Keratinocyte (primary cell): ENCODE results near the gene TPRG1L. TPM values are rescaled to one million over a fixed set of nuclear protein-coding genes. Genes with fewer than 3 reads are reported as not detected.

Experiments used
- DNase-seq: peaks from one replicate; pipeline ENCODE4 v3.0.0-alpha.2; 2011; ENCODE audit warnings: low read depth, missing footprints, low spot score
- FAIRE-seq: peaks from 2 replicates; lab custom pipeline; 2011; peaks lifted over from hg19 to GRCh38; lab: Jason Lieb, UNC
- H2AFZ ChIP-seq: 2 replicates; pipeline ENCODE4 v1.6.0; 2012; ENCODE audit warnings: low read length, control low read depth, inconsistent platforms; ENCODE audit not compliant: control insufficient read depth
- H3K27ac ChIP-seq: 2 replicates; pipeline ENCODE4 v1.5.1; 2011; ENCODE audit warnings: low read length; ENCODE audit not compliant: control insufficient read depth, insufficient read depth
- H3K27me3 ChIP-seq: 3 replicates; pipeline ENCODE4 v1.6.0; 2011; ENCODE audit warnings: low read length; ENCODE audit not compliant: control insufficient read depth, insufficient read depth; ENCODE audit errors: extremely low read depth
- H3K36me3 ChIP-seq, 2 experiments: 2 replicates in 1 of 2; 3 replicates in 1 of 2; pipeline ENCODE4 v1.5.1; 2011; ENCODE audit warnings: low read length in 2 of 2, mild to moderate bottlenecking in 1 of 2; ENCODE audit not compliant: control insufficient read depth in 2 of 2, insufficient read depth in 2 of 2; ENCODE audit errors: extremely low read depth in 1 of 2
- H3K4me1 ChIP-seq: 3 replicates; pipeline ENCODE4 v1.5.1; 2011; ENCODE audit warnings: low read length; ENCODE audit not compliant: control insufficient read depth, insufficient read depth; ENCODE audit errors: extremely low read depth
- H3K4me2 ChIP-seq: 3 replicates; pipeline ENCODE4 v1.6.0; 2011; ENCODE audit warnings: low read depth, low read length; ENCODE audit not compliant: control insufficient read depth, insufficient read depth; ENCODE audit errors: extremely low read depth
- H3K4me3 ChIP-seq, 3 experiments: fragments of 200-600 bp in 1 of 3; sonication (generic) in 1 of 3; 2 replicates in 2 of 3; 3 replicates in 1 of 3; pipeline ENCODE4 v1.5.1; 2011 to 2016; ENCODE audit warnings: low read length in 3 of 3, mild to moderate bottlenecking in 3 of 3, control low read depth in 2 of 3, inconsistent platforms in 1 of 3, low read depth in 1 of 3, mixed read lengths in 1 of 3, mixed run types in 1 of 3, moderate library complexity in 1 of 3; ENCODE audit not compliant: control insufficient read depth in 2 of 3, insufficient read depth in 2 of 3; ENCODE audit errors: extremely low read depth in 1 of 3
- H3K79me2 ChIP-seq: 2 replicates; pipeline ENCODE4 v1.6.0; 2012; ENCODE audit warnings: low read length; ENCODE audit not compliant: control insufficient read depth, insufficient read depth
- H3K9ac ChIP-seq: 3 replicates; pipeline ENCODE4 v1.6.0; 2011; ENCODE audit warnings: low read length; ENCODE audit not compliant: control insufficient read depth, insufficient read depth; ENCODE audit errors: extremely low read depth
- H3K9me1 ChIP-seq: 3 replicates; pipeline ENCODE4 v1.6.0; 2011; ENCODE audit warnings: low read length; ENCODE audit not compliant: control insufficient read depth, insufficient read depth; ENCODE audit errors: extremely low read depth
- H3K9me3 ChIP-seq: 2 replicates; pipeline ENCODE4 v1.5.1; 2012; ENCODE audit warnings: low read depth, low read length; ENCODE audit not compliant: control insufficient read depth
- H4K20me1 ChIP-seq: 3 replicates; pipeline ENCODE4 v1.6.0; 2011; ENCODE audit warnings: low read length; ENCODE audit not compliant: control insufficient read depth, insufficient read depth; ENCODE audit errors: extremely low read depth
- EZH2 ChIP-seq: IDR thresholded peaks from one replicate; pipeline ENCODE4 v1.6.1; 2012; ENCODE audit warnings: inconsistent platforms, mild to moderate bottlenecking, low read length, moderate library complexity
- dilution Hi-C: fragments of 300-500 bp; cut with MboI; formaldehyde crosslinking; loops from one replicate; pipeline ENCODE4 v1.7.0; 2020; ENCODE audit warnings: low sequenced_read_pairs; ENCODE audit not compliant: extremely low pct_ligation_motif_present
- polyA plus RNA-seq, 5 experiments: library from polyadenylated mRNA; depleted of rRNA in 3 of 5; stranded (reverse) in 3 of 5; stranded (forward) in 1 of 5; unstranded in 1 of 5; fragments of >200 nt; gene quantifications; 1 replicate in 1 of 5; 2 replicates in 3 of 5; 3 replicates in 1 of 5; pipeline versions ENCODE4 v1.2.1 to v1.2.3, GENCODE V29; 2011 to 2012; ENCODE audit warnings: missing spikeins in 2 of 5, low read depth in 1 of 5, low replicate concordance in 1 of 5
- TF ChIP-seq, protein P1 (sequence below), 3 experiments: IDR thresholded peaks in 1 of 3; conservative IDR thresholded peaks in 1 of 3; optimal IDR thresholded peaks in 1 of 3; 2 replicates in 2 of 3; 3 replicates in 1 of 3; pipeline versions ENCODE3 to v1.5.1; 2011; ENCODE audit warnings: low read length in 3 of 3, mild to moderate bottlenecking in 3 of 3, moderate library complexity in 2 of 3, control low read depth in 1 of 3, inconsistent platforms in 1 of 3; ENCODE audit not compliant: insufficient read depth in 2 of 3; ENCODE audit errors: extremely low read depth in 1 of 3

The TPRG1L gene
- polyA plus RNA-seq, 1 donor (not counting 4 experiments of a cell fraction or from before 2014, with no cell fraction given) = 57.4 TPM

DNA sequence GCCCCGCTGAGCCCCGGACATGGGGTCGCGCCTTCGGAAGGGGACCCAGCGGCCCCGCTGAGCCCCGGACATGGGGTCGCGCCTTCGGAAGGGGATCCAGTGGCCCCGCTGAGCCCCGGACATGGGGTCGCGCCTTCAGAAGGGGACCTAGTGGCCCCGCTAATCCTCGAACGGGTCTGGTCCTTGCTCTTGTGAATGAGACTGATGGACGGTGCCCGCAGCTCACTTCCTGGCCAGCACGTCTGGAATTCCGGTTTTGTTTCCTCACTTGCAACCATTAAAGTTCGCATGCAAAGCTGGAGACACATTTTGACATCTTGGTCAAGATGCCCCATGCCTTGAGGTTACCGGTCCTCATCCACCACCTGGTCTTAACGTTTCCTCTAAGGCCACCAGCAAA, 19.5 kb downstream of the TPRG1L start:
- no peaks in the 10 kb centered on the region for H4K20me1 ChIP-seq
- H3K9ac ChIP-seq = no peak overlapping the region
- H3K36me3 ChIP-seq = peaks cover 0 to 11% of the 10 kb centered on the region in 2 experiments
- TF ChIP-seq, protein P1, sequence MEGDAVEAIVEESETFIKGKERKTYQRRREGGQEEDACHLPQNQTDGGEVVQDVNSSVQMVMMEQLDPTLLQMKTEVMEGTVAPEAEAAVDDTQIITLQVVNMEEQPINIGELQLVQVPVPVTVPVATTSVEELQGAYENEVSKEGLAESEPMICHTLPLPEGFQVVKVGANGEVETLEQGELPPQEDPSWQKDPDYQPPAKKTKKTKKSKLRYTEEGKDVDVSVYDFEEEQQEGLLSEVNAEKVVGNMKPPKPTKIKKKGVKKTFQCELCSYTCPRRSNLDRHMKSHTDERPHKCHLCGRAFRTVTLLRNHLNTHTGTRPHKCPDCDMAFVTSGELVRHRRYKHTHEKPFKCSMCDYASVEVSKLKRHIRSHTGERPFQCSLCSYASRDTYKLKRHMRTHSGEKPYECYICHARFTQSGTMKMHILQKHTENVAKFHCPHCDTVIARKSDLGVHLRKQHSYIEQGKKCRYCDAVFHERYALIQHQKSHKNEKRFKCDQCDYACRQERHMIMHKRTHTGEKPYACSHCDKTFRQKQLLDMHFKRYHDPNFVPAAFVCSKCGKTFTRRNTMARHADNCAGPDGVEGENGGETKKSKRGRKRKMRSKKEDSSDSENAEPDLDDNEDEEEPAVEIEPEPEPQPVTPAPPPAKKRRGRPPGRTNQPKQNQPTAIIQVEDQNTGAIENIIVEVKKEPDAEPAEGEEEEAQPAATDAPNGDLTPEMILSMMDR (optimal IDR thresholded peaks at IDR 0.05 in 1 of 3, IDR thresholded peaks at IDR 0.05 in 1 of 3, conservative IDR thresholded peaks at IDR 0.05 in 1 of 3; ENCODE audit: extremely low read depth in 1 of 3, insufficient read depth in 2 of 3, low read length in 3 of 3) = no peak
- TF ChIP-seq EZH2 = no peak
- DNase-seq = no peak
- H3K27ac ChIP-seq = no peak overlapping the region
- no peak for FAIRE-seq
- H3K9me3 ChIP-seq = no peaks in the 10 kb centered on the region
- dilution Hi-C loops = loop anchor here (25.0 kb wide), 1 partner anchor 107 kb away; no protein-coding TSS in a partner anchor
- H3K27me3 ChIP-seq = no peaks in the 10 kb centered on the region
- no peak overlapping the region for H3K4me2 ChIP-seq
- no peak overlapping the region for H2AFZ ChIP-seq
- no peak overlapping the region for H3K4me3 ChIP-seq
- H3K9me1 ChIP-seq = no peaks in the 10 kb centered on the region
- peaks cover 4% of the 10 kb centered on the region for H3K79me2 ChIP-seq
- peaks cover 7% of the 10 kb centered on the region for H3K4me1 ChIP-seq

GRCh38 chr1:3645247-3645646, 20.4 kb downstream of the TPRG1L start:
- no peak overlapping the region for H3K27ac ChIP-seq
- peaks cover 6% of the 10 kb centered on the region for H3K79me2 ChIP-seq
- H2AFZ ChIP-seq = no peak overlapping the region
- H4K20me1 ChIP-seq = no peaks in the 10 kb centered on the region
- dilution Hi-C loops = loop anchor here (25.0 kb wide), 1 partner anchor 108 kb away; no protein-coding TSS in a partner anchor
- FAIRE-seq (no peak), DNase-seq (no peak)
- H3K27me3 ChIP-seq = no peaks in the 10 kb centered on the region
- no peak overlapping the region for H3K4me3 ChIP-seq
- no peaks in the 10 kb centered on the region for H3K9me3 ChIP-seq
- peaks cover 8% of the 10 kb centered on the region for H3K4me1 ChIP-seq
- H3K9me1 ChIP-seq = no peaks in the 10 kb centered on the region
- H3K36me3 ChIP-seq = peaks cover 0 to 7% of the 10 kb centered on the region in 2 experiments
- TF ChIP-seq, protein P1 (optimal IDR thresholded peaks at IDR 0.05 in 1 of 3, IDR thresholded peaks at IDR 0.05 in 1 of 3, conservative IDR thresholded peaks at IDR 0.05 in 1 of 3; ENCODE audit: extremely low read depth in 1 of 3, insufficient read depth in 2 of 3, low read length in 3 of 3) = no peak
- TF ChIP-seq EZH2 = no peak
- no peak overlapping the region for H3K9ac ChIP-seq
- H3K4me2 ChIP-seq = no peak overlapping the region
